Measurements from ENCODE around the gene POLA1.
"Not testable (repeated sequence)": the region's sequence is repeated elsewhere in the genome, so short reads cannot be mapped to it uniquely, and the experiment has no call there.

The POLA1 gene

GRCh38 chrX:24799078-24799477 is 105.4 kb downstream of the POLA1 start:
- DNase-seq, result no peak

- DNase-seq, result no peak
Observed at GRCh38 chrX:24799565-24799964, 105.8 kb downstream of the POLA1 start.

- no peak for DNase-seq
Observed at GRCh38 chrX:24805201-24805600, 111.5 kb downstream of the POLA1 start.

- not testable (repeated sequence) for DNase-seq
Observed at GRCh38 chrX:24819807-24820206, 126.1 kb downstream of the POLA1 start.

GRCh38 chrX:24828147-24828546 is 134.4 kb downstream of the POLA1 start:
- DNase-seq, result no peak

- DNase-seq, result no peak
Observed at GRCh38 chrX:24828600-24828999, 134.9 kb downstream of the POLA1 start.

- no peak for DNase-seq
Observed at GRCh38 chrX:24833695-24834094, 140.0 kb downstream of the POLA1 start.

GRCh38 chrX:24837966-24838365 is 144.2 kb downstream of the POLA1 start:
- no peak for DNase-seq

GRCh38 chrX:24838629-24839028 is 144.9 kb downstream of the POLA1 start:
- DNase-seq, result peak in 1 of 2 experiments; percentile 35

- no peak for DNase-seq
Observed at GRCh38 chrX:24839331-24839730, 145.6 kb downstream of the POLA1 start.

GRCh38 chrX:24842486-24842885 is 148.8 kb downstream of the POLA1 start:
- DNase-seq, result no peak

- DNase-seq, result peak in 1 of 2 experiments; percentile 7
Observed at GRCh38 chrX:24846550-24847150, 152.9 kb downstream of the POLA1 start.

- no peak for DNase-seq
Observed at GRCh38 chrX:24851289-24851688, 157.6 kb downstream of the POLA1 start.

- DNase-seq, result no peak
Observed at GRCh38 chrX:24851780-24852179, 158.1 kb downstream of the POLA1 start.

GRCh38 chrX:24858004-24858746 is 164.5 kb downstream of the POLA1 start:
- no peak for DNase-seq

- DNase-seq, result no peak
Observed at GRCh38 chrX:24859211-24859841, 165.6 kb downstream of the POLA1 start.

- peak in 1 of 2 experiments; percentile 1 for DNase-seq
Observed at GRCh38 chrX:24860140-24860539, 166.4 kb downstream of the POLA1 start.

- no peak for DNase-seq
Observed at GRCh38 chrX:24862343-24862742, 168.6 kb downstream of the POLA1 start.

- not testable (repeated sequence) for DNase-seq
Observed at GRCh38 chrX:24863779-24864178, 170.1 kb downstream of the POLA1 start.

GRCh38 chrX:24870143-24870542 is 176.4 kb downstream of the POLA1 start:
- DNase-seq, result no peak

- no peak for DNase-seq
Observed at GRCh38 chrX:24874604-24875247, 181.0 kb downstream of the POLA1 start.

- DNase-seq, result no peak
Observed at GRCh38 chrX:24876530-24877287, 183.0 kb downstream of the POLA1 start.

GRCh38 chrX:24877288-24877664 is 183.6 kb downstream of the POLA1 start:
- DNase-seq, result no peak
